Neural cell (in vitro differentiated cells): Measurements from ENCODE around the gene RAP1GAP2. TPM values are rescaled to one million over a fixed set of nuclear protein-coding genes. Genes with fewer than 3 reads are reported as not detected.

Source experiments
- H2AFZ ChIP-seq: fragments of 200-600, 300-800 bp; sonication (generic), shearing (Covaris generic); 2 replicates; pipeline ENCODE4 v1.6.0; 2014; ENCODE audit warnings: low read depth, mild to moderate bottlenecking, antibody characterized with exemption, low read length, moderate library complexity
- H3F3A ChIP-seq: fragments of 200-600 bp; shearing (Covaris generic); 2 replicates; pipeline ENCODE4 v1.6.1; 2016; ENCODE audit warnings: mild to moderate bottlenecking, moderate library complexity, mixed read lengths, antibody characterized with exemption, low read length; ENCODE audit not compliant: insufficient read depth, poor library complexity, severe bottlenecking
- H3K27ac ChIP-seq: fragments of 200-600, 300-800 bp; sonication (generic), shearing (Covaris generic); 2 replicates; pipeline ENCODE4 v1.5.1; 2014; ENCODE audit warnings: mild to moderate bottlenecking, low read length, moderate library complexity
- H3K27me3 ChIP-seq: fragments of 300-800, 200-600 bp; sonication (generic), shearing (Covaris generic); 2 replicates; pipeline ENCODE4 v1.6.0; 2014; ENCODE audit warnings: mild to moderate bottlenecking, low read depth, low read length, moderate library complexity; ENCODE audit not compliant: insufficient read depth
- H3K36me3 ChIP-seq: fragments of 300-800, 200-600 bp; sonication (generic), shearing (Covaris generic); 2 replicates; pipeline ENCODE4 v1.5.1; 2014; ENCODE audit warnings: mild to moderate bottlenecking, antibody characterized with exemption, low read length, moderate library complexity; ENCODE audit not compliant: insufficient read depth
- H3K4me2 ChIP-seq: fragments of 300-800, 200-600 bp; sonication (generic), shearing (Covaris generic); 2 replicates; pipeline ENCODE4 v1.6.0; 2014; ENCODE audit warnings: mild to moderate bottlenecking, low read length
- H3K4me3 ChIP-seq: fragments of 300-800, 200-600 bp; sonication (generic), shearing (Covaris generic); 2 replicates; pipeline ENCODE4 v1.5.1; 2014; ENCODE audit warnings: mild to moderate bottlenecking, low read length, moderate library complexity
- H3K79me2 ChIP-seq: fragments of 200-600 bp; shearing (Covaris generic); replicated peaks from 2 replicates; pipeline ENCODE4 v1.6.0; 2014; ENCODE audit warnings: mild to moderate bottlenecking, low read length, moderate library complexity; ENCODE audit not compliant: insufficient read depth
- H3K9ac ChIP-seq: fragments of 300-800, 200-600 bp; sonication (generic), shearing (Covaris generic); 2 replicates; pipeline ENCODE4 v1.6.1; 2016; ENCODE audit warnings: mild to moderate bottlenecking, low read length, mixed read lengths
- H3K9me2 ChIP-seq: fragments of 200-600 bp; shearing (Covaris generic); 2 replicates; pipeline ENCODE4 v1.6.1; 2016; ENCODE audit warnings: mild to moderate bottlenecking, low read length, mixed read lengths; ENCODE audit not compliant: insufficient read depth
- H3K9me3 ChIP-seq: fragments of 200-600, 300-800 bp; sonication (generic), shearing (Covaris generic); 2 replicates; pipeline ENCODE4 v1.6.1; 2016; ENCODE audit warnings: mild to moderate bottlenecking, mixed run types, low read length, moderate library complexity, mixed read lengths
- H4K20me1 ChIP-seq: fragments of 200-600 bp; shearing (Covaris generic); 2 replicates; pipeline ENCODE4 v1.6.1; 2016; ENCODE audit warnings: mild to moderate bottlenecking, mixed run types; ENCODE audit not compliant: insufficient read depth
- CTCF ChIP-seq: fragments of 450-650 bp; IDR thresholded peaks from 2 replicates; pipeline ENCODE4 v1.5.1; 2014; ENCODE audit warnings: antibody characterized with exemption, mild to moderate bottlenecking, moderate library complexity; ENCODE audit not compliant: poor library complexity, severe bottlenecking
- EP300 ChIP-seq: fragments of 450-650 bp; conservative IDR thresholded peaks from 2 replicates; pipeline ENCODE4 v1.6.1; 2014; ENCODE audit warnings: antibody characterized with exemption, mild to moderate bottlenecking, moderate library complexity; ENCODE audit not compliant: poor library complexity, severe bottlenecking
- EZH2 ChIP-seq: fragments of 200-600, 300-800 bp; shearing (Covaris generic), sonication (generic); IDR thresholded peaks from 2 replicates; pipeline ENCODE4 v1.6.1; 2014; ENCODE audit warnings: antibody characterized with exemption, low read length, borderline replicate concordance, mild to moderate bottlenecking; ENCODE audit not compliant: insufficient read depth, poor library complexity, severe bottlenecking
- MXI1 ChIP-seq: fragments of 450-650 bp; conservative IDR thresholded peaks from 2 replicates; pipeline ENCODE4 v1.6.1; 2014; ENCODE audit warnings: antibody characterized with exemption, mild to moderate bottlenecking; ENCODE audit not compliant: poor library complexity, severe bottlenecking
- POLR2AphosphoS5 ChIP-seq: IDR thresholded peaks from 2 replicates; pipeline ENCODE4 v1.6.1; 2012
- RAD21 ChIP-seq: fragments of 450-650 bp; conservative IDR thresholded peaks from 2 replicates; pipeline ENCODE4 v1.6.1; 2014; ENCODE audit warnings: antibody characterized with exemption, mild to moderate bottlenecking, moderate library complexity
- SMC3 ChIP-seq: fragments of 450-650 bp; conservative IDR thresholded peaks from 2 replicates; pipeline ENCODE4 v1.6.1; 2014; ENCODE audit warnings: antibody characterized with exemption, mild to moderate bottlenecking, moderate library complexity; ENCODE audit not compliant: poor library complexity
- TAF1 ChIP-seq: IDR thresholded peaks from 2 replicates; pipeline ENCODE4 v1.6.1; 2012; ENCODE audit warnings: low read depth
- polyA plus RNA-seq: library from polyadenylated mRNA; depleted of rRNA; stranded (reverse); fragments of >200 nt; gene quantifications from 2 replicates; pipeline ENCODE4 v1.2.3, GENCODE V29; 2014
- TF ChIP-seq, protein P1 (sequence below): IDR thresholded peaks from 2 replicates; pipeline ENCODE4 v1.6.1; 2012; ENCODE audit warnings: borderline replicate concordance

RAP1GAP2 gene
- polyA plus RNA-seq, 1 donor from 2014 or later, result 14.8 TPM

DNA sequence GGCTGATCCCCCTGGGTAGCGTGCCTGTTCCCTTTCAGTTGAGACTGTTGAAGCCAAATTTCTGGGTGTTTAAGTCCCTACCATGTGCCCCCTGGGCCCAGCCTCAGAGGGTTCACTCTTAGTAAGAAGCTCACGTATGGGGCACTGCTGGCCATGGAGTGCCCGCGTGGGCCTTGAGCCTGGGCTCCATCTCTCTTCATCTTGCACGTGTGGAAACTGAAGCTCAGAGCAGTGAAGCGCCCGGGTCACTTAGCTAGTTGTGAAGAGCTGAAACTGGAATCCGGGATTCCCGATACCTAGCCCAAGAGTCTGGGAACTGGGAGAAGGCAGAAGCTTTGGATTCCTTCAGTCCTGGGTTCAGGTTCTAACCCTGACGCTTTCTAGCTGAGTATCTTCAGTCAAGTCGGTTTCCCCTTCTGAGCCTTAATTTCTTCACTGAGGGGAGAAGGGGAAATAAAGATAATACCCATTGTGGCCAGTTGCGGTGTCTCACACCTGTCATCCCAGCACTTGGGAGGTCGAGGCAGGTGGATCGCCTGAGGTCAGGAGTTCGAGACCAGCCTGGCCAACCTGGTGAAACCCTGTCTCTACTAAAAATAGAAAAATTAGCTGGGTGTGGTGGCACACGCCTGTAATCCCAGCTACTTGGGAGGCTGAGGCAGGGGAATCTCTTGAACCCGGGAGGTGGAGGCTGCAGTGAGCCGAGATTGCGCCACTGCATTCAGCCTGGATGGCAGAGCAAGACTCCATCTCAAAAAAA is 163.3 kb downstream of the RAP1GAP2 start:
- Histone ChIP-seq H4K20me1 (no peaks in the 10 kb centered on the region), H2AFZ (no peak overlapping the region), H3F3A (no peaks in the 10 kb centered on the region), H3K4me3 (no peak overlapping the region), H3K27ac (no peak overlapping the region), H3K9me2 (no peaks in the 10 kb centered on the region), H3K79me2 (no peaks in the 10 kb centered on the region), H3K36me3 (no peaks in the 10 kb centered on the region), H3K9ac (no peak overlapping the region), H3K27me3 (no peaks in the 10 kb centered on the region), H3K9me3 (no peaks in the 10 kb centered on the region), H3K4me2 (no peak overlapping the region)
- TF ChIP-seq CTCF, result no peak
- TF ChIP-seq SMC3, result no peak
- no peak for TF ChIP-seq EZH2
- TF ChIP-seq RAD21, result no peak
- TF ChIP-seq MXI1, result no peak
- TF ChIP-seq, protein P1, sequence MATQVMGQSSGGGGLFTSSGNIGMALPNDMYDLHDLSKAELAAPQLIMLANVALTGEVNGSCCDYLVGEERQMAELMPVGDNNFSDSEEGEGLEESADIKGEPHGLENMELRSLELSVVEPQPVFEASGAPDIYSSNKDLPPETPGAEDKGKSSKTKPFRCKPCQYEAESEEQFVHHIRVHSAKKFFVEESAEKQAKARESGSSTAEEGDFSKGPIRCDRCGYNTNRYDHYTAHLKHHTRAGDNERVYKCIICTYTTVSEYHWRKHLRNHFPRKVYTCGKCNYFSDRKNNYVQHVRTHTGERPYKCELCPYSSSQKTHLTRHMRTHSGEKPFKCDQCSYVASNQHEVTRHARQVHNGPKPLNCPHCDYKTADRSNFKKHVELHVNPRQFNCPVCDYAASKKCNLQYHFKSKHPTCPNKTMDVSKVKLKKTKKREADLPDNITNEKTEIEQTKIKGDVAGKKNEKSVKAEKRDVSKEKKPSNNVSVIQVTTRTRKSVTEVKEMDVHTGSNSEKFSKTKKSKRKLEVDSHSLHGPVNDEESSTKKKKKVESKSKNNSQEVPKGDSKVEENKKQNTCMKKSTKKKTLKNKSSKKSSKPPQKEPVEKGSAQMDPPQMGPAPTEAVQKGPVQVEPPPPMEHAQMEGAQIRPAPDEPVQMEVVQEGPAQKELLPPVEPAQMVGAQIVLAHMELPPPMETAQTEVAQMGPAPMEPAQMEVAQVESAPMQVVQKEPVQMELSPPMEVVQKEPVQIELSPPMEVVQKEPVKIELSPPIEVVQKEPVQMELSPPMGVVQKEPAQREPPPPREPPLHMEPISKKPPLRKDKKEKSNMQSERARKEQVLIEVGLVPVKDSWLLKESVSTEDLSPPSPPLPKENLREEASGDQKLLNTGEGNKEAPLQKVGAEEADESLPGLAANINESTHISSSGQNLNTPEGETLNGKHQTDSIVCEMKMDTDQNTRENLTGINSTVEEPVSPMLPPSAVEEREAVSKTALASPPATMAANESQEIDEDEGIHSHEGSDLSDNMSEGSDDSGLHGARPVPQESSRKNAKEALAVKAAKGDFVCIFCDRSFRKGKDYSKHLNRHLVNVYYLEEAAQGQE, result no peak
- no peak for TF ChIP-seq EP300
- TF ChIP-seq TAF1, result no peak
- no peak for TF ChIP-seq POLR2AphosphoS5

GRCh38 chr17:2961446-2961845 is 165.2 kb downstream of the RAP1GAP2 start:
- Histone ChIP-seq H3K9me3 (no peaks in the 10 kb centered on the region), H3K79me2 (no peaks in the 10 kb centered on the region), H4K20me1 (no peaks in the 10 kb centered on the region), H3K36me3 (no peaks in the 10 kb centered on the region), H3K9ac (no peak overlapping the region), H3K9me2 (no peaks in the 10 kb centered on the region), H3K27me3 (no peaks in the 10 kb centered on the region), H3K4me2 (no peak overlapping the region), H3K27ac (no peak overlapping the region), H3K4me3 (no peak overlapping the region), H3F3A (no peaks in the 10 kb centered on the region), H2AFZ (no peak overlapping the region)
- TF ChIP-seq TAF1 (no peak), EZH2 (no peak), SMC3 (no peak), EP300 (no peak), RAD21 (no peak), POLR2AphosphoS5 (no peak), MXI1 (no peak), CTCF (no peak)
- TF ChIP-seq, protein P1, result no peak
